ENCODE data around the gene HLA-C. TPM values are rescaled to one million over a fixed set of nuclear protein-coding genes. Genes with fewer than 3 reads are reported as not detected.

Gene HLA-C
- total RNA-seq, 1 experiment from 2014 or later, result 219 TPM

GRCh38 chr6:31305703-31306219, 33.9 kb upstream of the HLA-C start:
- CTCF ChIA-PET, result no interaction called here

GRCh38 chr6:31304683-31305082, 32.8 kb upstream of the HLA-C start:
- CTCF ChIA-PET, result interaction anchor here (0.7 kb wide), 1 partner anchor 1492 kb away, joined by 3 read pairs; no protein-coding TSS in a partner anchor

More at GRCh38 chr6:31305703-31306219, 33.9 kb upstream of the HLA-C start:
- Histone ChIP-seq H3K9ac (ENCODE audit: low read length) (no peak overlapping the region), H2AFZ (ENCODE audit: low read length) (no peak overlapping the region), H3K4me2 (ENCODE audit: low read length) (no peak overlapping the region), H3F3A (ENCODE audit: low read length, unreplicated experiment) (no peaks in the 10 kb centered on the region), H3K79me2 (ENCODE audit: low read length) (no peaks in the 10 kb centered on the region), H3K27ac (ENCODE audit: low read length) (no peak overlapping the region), H3K27me3 (ENCODE audit: low read length) (0 out of 2 replicates have a peak, but pooled peaks cover 5% of the 10 kb centered on the region), H3K9me3 (ENCODE audit: low read length) (no peaks in the 10 kb centered on the region), H3K9me2 (replicated peaks; ENCODE audit: low read length) (no peaks in the 10 kb centered on the region), H3K4me3 (ENCODE audit: low read length) (no peak overlapping the region), H3K36me3 (ENCODE audit: low read depth, low read length) (no peaks in the 10 kb centered on the region), H3K4me1 (ENCODE audit: insufficient read depth, low read length) (no peaks in the 10 kb centered on the region), H4K20me1 (ENCODE audit: low read length) (no peaks in the 10 kb centered on the region)
- DNase-seq (no peak), ATAC-seq (no peak)
- BruUV-seq (replicated peaks), result no TSS peak
- POLR2A ChIA-PET (ENCODE audit: unreplicated experiment), result interaction anchor here (0.6 kb wide), 1 partner anchor 74 kb away, joined by 3 read pairs; no protein-coding TSS in a partner anchor
- intact Hi-C loops (cut with micrococcal nuclease), result no loop called here
- TF ChIP-seq EZH2 (IDR thresholded peaks at IDR 0.05; ENCODE audit: low read length, unreplicated experiment), result no peak
- no peak for TF ChIP-seq EZH2phosphoT487 (IDR thresholded peaks at IDR 0.05; ENCODE audit: borderline replicate concordance, low read length)
- TF ChIP-seq, protein P1, sequence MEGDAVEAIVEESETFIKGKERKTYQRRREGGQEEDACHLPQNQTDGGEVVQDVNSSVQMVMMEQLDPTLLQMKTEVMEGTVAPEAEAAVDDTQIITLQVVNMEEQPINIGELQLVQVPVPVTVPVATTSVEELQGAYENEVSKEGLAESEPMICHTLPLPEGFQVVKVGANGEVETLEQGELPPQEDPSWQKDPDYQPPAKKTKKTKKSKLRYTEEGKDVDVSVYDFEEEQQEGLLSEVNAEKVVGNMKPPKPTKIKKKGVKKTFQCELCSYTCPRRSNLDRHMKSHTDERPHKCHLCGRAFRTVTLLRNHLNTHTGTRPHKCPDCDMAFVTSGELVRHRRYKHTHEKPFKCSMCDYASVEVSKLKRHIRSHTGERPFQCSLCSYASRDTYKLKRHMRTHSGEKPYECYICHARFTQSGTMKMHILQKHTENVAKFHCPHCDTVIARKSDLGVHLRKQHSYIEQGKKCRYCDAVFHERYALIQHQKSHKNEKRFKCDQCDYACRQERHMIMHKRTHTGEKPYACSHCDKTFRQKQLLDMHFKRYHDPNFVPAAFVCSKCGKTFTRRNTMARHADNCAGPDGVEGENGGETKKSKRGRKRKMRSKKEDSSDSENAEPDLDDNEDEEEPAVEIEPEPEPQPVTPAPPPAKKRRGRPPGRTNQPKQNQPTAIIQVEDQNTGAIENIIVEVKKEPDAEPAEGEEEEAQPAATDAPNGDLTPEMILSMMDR (conservative IDR thresholded peaks at IDR 0.05; ENCODE audit: low read depth, low read length), result no peak

More at GRCh38 chr6:31304683-31305082, 32.8 kb upstream of the HLA-C start:
- no peak overlapping the region for H3K27ac ChIP-seq (ENCODE audit: low read length)
- intact Hi-C loops (cut with micrococcal nuclease), result no loop called here
- H3K9me3 ChIP-seq (ENCODE audit: low read length), result no peaks in the 10 kb centered on the region
- peak; percentile 12 for DNase-seq
- H3K79me2 ChIP-seq (ENCODE audit: low read length), result no peaks in the 10 kb centered on the region
- TF ChIP-seq EZH2 (IDR thresholded peaks at IDR 0.05; ENCODE audit: low read length, unreplicated experiment), result no peak
- TF ChIP-seq EZH2phosphoT487 (IDR thresholded peaks at IDR 0.05; ENCODE audit: borderline replicate concordance, low read length), result no peak
- TF ChIP-seq, protein P1 (conservative IDR thresholded peaks at IDR 0.05; ENCODE audit: low read depth, low read length), result no peak
- no peaks in the 10 kb centered on the region for H3F3A ChIP-seq (ENCODE audit: low read length, unreplicated experiment)
- H4K20me1 ChIP-seq (ENCODE audit: low read length), result no peaks in the 10 kb centered on the region
- POLR2A ChIA-PET (ENCODE audit: unreplicated experiment), result interaction anchor here (0.6 kb wide), 1 partner anchor 15 kb away, joined by 3 read pairs; no protein-coding TSS in a partner anchor
- no peaks in the 10 kb centered on the region for H3K4me1 ChIP-seq (ENCODE audit: insufficient read depth, low read length)
- no peaks in the 10 kb centered on the region for H3K36me3 ChIP-seq (ENCODE audit: low read depth, low read length)
- no peak overlapping the region for H3K4me2 ChIP-seq (ENCODE audit: low read length)
- no TSS peak for BruUV-seq (replicated peaks)
- ATAC-seq, result no peak
- 0 out of 2 replicates have a peak, but pooled peaks cover 5% of the 10 kb centered on the region for H3K27me3 ChIP-seq (ENCODE audit: low read length)
- H3K4me3 ChIP-seq (ENCODE audit: low read length), result no peak overlapping the region
- H3K9ac ChIP-seq (ENCODE audit: low read length), result no peak overlapping the region
- no peak overlapping the region for H2AFZ ChIP-seq (ENCODE audit: low read length)
- no peaks in the 10 kb centered on the region for H3K9me2 ChIP-seq (replicated peaks; ENCODE audit: low read length)

All from PC-3 (cell line).